ENCODE data around the gene EPB41L4B.

The EPB41L4B gene

DNA sequence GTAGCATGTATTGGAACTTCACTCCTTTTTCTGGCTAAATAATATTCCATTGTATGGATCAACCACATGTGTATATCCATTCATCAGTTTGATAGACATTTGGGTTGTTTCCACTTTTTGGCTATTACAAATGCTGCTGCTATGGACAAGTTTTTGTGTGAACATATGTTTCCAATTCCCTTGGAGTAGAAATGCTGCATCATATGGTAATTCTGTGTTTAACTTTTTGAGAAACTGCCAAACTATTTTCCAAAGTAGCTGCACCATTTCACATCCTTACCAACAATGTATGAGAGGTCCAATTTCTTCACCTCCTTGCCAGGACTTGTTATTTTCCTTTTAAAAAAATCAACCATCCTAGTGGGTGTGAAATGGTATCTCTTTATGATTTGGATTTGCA is 162.2 kb downstream of the EPB41L4B start:
- TF ChIP-seq, protein P1, sequence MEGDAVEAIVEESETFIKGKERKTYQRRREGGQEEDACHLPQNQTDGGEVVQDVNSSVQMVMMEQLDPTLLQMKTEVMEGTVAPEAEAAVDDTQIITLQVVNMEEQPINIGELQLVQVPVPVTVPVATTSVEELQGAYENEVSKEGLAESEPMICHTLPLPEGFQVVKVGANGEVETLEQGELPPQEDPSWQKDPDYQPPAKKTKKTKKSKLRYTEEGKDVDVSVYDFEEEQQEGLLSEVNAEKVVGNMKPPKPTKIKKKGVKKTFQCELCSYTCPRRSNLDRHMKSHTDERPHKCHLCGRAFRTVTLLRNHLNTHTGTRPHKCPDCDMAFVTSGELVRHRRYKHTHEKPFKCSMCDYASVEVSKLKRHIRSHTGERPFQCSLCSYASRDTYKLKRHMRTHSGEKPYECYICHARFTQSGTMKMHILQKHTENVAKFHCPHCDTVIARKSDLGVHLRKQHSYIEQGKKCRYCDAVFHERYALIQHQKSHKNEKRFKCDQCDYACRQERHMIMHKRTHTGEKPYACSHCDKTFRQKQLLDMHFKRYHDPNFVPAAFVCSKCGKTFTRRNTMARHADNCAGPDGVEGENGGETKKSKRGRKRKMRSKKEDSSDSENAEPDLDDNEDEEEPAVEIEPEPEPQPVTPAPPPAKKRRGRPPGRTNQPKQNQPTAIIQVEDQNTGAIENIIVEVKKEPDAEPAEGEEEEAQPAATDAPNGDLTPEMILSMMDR (IDR thresholded peaks at IDR 0.05; ENCODE audit: extremely low read depth, insufficient read depth, missing control alignments), result no peak
- DNase-seq (ENCODE audit: low spot score), result no peak
- in situ Hi-C loops (cut with MboI; ENCODE audit: low pct_unique_long_range_greater_than_20kb, low sequenced_read_pairs, unreplicated experiment), result no loop called here

DNA sequence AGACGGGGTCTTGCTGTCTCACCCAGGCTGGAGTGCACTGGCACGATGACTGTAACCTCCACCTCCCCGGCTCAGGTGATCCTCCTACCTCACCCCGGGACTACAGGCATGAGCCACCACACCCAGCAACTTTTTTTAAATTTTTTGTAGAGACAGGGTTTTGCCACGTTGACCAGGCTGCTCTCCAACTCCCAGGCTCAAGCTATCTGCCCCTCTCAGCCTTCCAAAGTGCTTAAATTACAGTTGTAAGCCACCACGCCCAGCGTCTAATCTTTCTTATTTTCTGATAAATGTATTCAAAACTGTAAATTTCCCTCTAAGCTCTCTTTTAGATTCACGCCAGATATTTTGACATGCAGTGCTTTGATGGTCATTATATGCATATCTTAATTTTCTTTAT is 164.2 kb downstream of the EPB41L4B start:
- no peak for DNase-seq (ENCODE audit: low spot score)
- TF ChIP-seq, protein P1 (IDR thresholded peaks at IDR 0.05; ENCODE audit: extremely low read depth, insufficient read depth, missing control alignments), result no peak
- in situ Hi-C loops (cut with MboI; ENCODE audit: low pct_unique_long_range_greater_than_20kb, low sequenced_read_pairs, unreplicated experiment), result no loop called here

DNA sequence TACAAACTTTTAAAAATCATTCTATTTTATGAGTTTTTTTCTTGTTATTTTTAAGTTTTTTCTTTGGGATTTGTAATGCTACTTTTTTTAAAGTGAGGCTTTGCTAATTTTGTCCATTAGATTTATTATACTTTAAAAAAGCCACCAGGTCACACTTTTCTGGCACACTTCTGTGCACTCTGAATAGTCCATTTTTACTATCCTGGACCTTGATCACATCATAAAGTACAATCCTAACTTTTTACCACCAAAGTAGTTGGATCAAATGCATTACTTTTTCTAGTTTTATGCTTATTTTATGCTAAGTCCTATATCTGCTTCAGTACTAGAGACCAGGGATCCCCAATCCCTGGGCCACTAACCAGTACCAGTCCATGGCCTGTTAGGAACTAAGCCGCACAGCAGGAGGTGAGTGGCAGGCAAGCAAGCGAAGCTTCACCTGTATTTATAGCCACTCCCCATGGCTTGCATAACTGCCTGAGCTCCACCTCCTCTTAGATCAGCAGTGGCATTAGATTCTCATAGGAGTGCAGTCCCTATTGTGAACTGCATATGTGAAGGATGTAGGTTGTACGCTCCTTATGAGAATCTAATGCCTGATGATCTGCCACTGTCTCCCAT is 169.8 kb downstream of the EPB41L4B start:
- in situ Hi-C loops (cut with MboI; ENCODE audit: low pct_unique_long_range_greater_than_20kb, low sequenced_read_pairs, unreplicated experiment), result no loop called here
- TF ChIP-seq, protein P1 (IDR thresholded peaks at IDR 0.05; ENCODE audit: extremely low read depth, insufficient read depth, missing control alignments), result no peak
- DNase-seq (ENCODE audit: low spot score), result no peak

DNA sequence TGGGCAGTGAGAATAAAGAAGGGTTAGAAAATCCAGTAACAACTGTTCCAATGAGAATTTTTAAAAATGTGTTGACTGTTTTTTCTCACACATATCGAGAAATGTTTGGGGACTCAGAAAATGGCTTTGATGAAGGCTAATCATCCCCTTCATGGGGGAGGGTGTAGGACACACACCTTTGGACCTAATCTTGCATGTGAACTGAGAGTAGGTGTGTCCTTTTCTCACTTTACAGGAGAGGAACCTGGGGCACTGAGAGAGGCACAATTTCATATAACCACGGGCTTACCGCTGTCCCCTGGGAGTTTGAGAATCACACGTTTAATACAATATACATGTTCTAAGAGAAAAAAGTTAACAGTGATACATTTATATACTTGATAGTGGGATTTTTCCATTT is 171.1 kb downstream of the EPB41L4B start:
- in situ Hi-C loops (cut with MboI; ENCODE audit: low pct_unique_long_range_greater_than_20kb, low sequenced_read_pairs, unreplicated experiment), result no loop called here
- TF ChIP-seq, protein P1 (IDR thresholded peaks at IDR 0.05; ENCODE audit: extremely low read depth, insufficient read depth, missing control alignments), result no peak
- no peak for DNase-seq (ENCODE audit: low spot score)

DNA sequence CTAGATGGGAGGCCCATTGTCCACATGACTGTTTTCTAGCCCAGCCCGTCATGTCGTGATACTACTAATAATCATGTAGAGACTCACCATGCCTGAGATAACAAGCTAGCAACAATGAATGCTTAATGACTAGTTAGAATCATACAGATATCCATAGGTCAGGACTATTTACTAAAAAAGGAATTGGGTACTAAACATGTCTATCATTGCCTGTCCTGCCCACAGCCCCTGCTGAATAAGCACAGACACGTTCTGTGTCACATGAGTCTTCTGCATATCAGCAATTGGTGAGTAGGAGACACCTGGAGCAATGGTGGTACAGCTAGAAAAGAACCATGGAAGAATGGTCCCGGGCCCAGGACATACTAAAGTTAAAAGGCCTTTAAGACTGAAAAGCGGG is 171.8 kb downstream of the EPB41L4B start:
- in situ Hi-C loops (cut with MboI; ENCODE audit: low pct_unique_long_range_greater_than_20kb, low sequenced_read_pairs, unreplicated experiment), result no loop called here
- TF ChIP-seq, protein P1 (IDR thresholded peaks at IDR 0.05; ENCODE audit: extremely low read depth, insufficient read depth, missing control alignments), result no peak
- no peak for DNase-seq (ENCODE audit: low spot score)

DNA sequence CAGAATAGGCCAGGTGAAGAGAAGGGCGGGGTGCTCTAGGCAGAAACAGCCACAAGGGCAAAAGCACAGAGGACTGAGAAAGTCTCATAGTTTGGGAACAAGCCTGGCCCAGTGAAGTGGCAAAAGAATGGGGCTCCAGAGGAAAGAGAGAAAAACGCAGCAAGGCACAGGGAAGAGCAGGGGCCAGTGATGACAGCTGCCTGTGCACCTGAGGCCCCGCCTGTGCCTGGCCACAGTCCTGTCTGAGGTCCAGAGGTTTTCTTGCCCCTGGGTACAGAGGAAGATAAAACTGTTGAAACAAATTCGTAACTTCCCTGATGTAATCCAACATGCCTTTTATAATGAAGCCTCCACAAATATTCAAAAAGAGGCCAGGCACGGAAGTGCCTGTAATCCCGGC is 175.8 kb downstream of the EPB41L4B start:
- in situ Hi-C loops (cut with MboI; ENCODE audit: low pct_unique_long_range_greater_than_20kb, low sequenced_read_pairs, unreplicated experiment), result no loop called here
- no peak for DNase-seq (ENCODE audit: low spot score)
- TF ChIP-seq, protein P1 (IDR thresholded peaks at IDR 0.05; ENCODE audit: extremely low read depth, insufficient read depth, missing control alignments), result no peak

All from GM13977 (cell line).